GM23248 (cell line): ENCODE data around the gene SLBP. TPM values are rescaled to one million over a fixed set of nuclear protein-coding genes. Genes with fewer than 3 reads are reported as not detected.

Experiments used
- DNase-seq: peaks from one replicate; pipeline ENCODE4 v3.0.0-alpha.2; 2015
- H2AFZ ChIP-seq: fragments of 200-600 bp; sonication (generic); 2 replicates; pipeline ENCODE4 v1.6.1; 2016; ENCODE audit warnings: antibody characterized with exemption
- H3F3A ChIP-seq: fragments of 200-600 bp; sonication (generic); 2 replicates; pipeline ENCODE4 v1.6.1; 2016; ENCODE audit warnings: mild to moderate bottlenecking, antibody characterized with exemption, mixed run types; ENCODE audit not compliant: insufficient read depth
- H3K27ac ChIP-seq: fragments of 200-600 bp; sonication (generic); 2 replicates; pipeline ENCODE4 v1.5.1; 2016; ENCODE audit warnings: mild to moderate bottlenecking
- H3K27me3 ChIP-seq: fragments of 200-600 bp; sonication (generic); replicated peaks from 2 replicates; pipeline ENCODE4 v1.6.1; 2016; ENCODE audit warnings: mild to moderate bottlenecking; ENCODE audit not compliant: insufficient read depth
- H3K36me3 ChIP-seq: fragments of 200-600 bp; sonication (generic); 2 replicates; pipeline ENCODE4 v1.6.1; 2016; ENCODE audit warnings: low read depth, mild to moderate bottlenecking
- H3K4me1 ChIP-seq: fragments of 200-600 bp; sonication (generic); 2 replicates; pipeline ENCODE4 v1.6.1; 2016; ENCODE audit warnings: mild to moderate bottlenecking; ENCODE audit not compliant: insufficient read depth
- H3K4me2 ChIP-seq: fragments of 200-600 bp; sonication (generic); one replicate; pipeline ENCODE4 v1.6.1; 2016; ENCODE audit warnings: mild to moderate bottlenecking; ENCODE audit not compliant: unreplicated experiment
- H3K4me3 ChIP-seq: fragments of 200-600 bp; sonication (generic); 2 replicates; pipeline ENCODE4 v1.5.1; 2016; ENCODE audit warnings: mild to moderate bottlenecking
- H3K79me2 ChIP-seq: fragments of 200-600 bp; sonication (generic); 2 replicates; pipeline ENCODE4 v1.6.1; 2016; ENCODE audit warnings: mild to moderate bottlenecking; ENCODE audit not compliant: insufficient read depth
- H3K9ac ChIP-seq: fragments of 200-600 bp; sonication (generic); 2 replicates; pipeline ENCODE4 v1.6.1; 2016; ENCODE audit warnings: mild to moderate bottlenecking
- H3K9me2 ChIP-seq: fragments of 200-600 bp; sonication (generic); 2 replicates; pipeline ENCODE4 v1.6.1; 2016; ENCODE audit warnings: mixed run types, mild to moderate bottlenecking, moderate library complexity; ENCODE audit not compliant: insufficient read depth
- H3K9me3 ChIP-seq: fragments of 200-600 bp; sonication (generic); one replicate; pipeline ENCODE4 v1.6.1; 2017; ENCODE audit warnings: low read depth
- H4K20me1 ChIP-seq: fragments of 200-600 bp; sonication (generic); 2 replicates; pipeline ENCODE4 v1.6.0; 2016; ENCODE audit not compliant: insufficient read depth
- EZH2 ChIP-seq: fragments of 200-600 bp; sonication (generic); IDR thresholded peaks from 2 replicates; pipeline ENCODE4 v1.6.1; 2018; ENCODE audit warnings: antibody characterized with exemption, mild to moderate bottlenecking; ENCODE audit not compliant: insufficient read depth, poor library complexity, severe bottlenecking
- EZH2phosphoT487 ChIP-seq: fragments of 200-600 bp; sonication (generic); IDR thresholded peaks from 2 replicates; pipeline ENCODE4 v1.6.1; 2018; ENCODE audit warnings: antibody characterized with exemption, moderate library complexity, mild to moderate bottlenecking, low read depth; ENCODE audit not compliant: insufficient read depth
- WGBS, 2 experiments: methylation state at CpG; one replicate each; pipeline ENCODE4 v1.1.6; 2015 to 2017; ENCODE audit warnings: low lambda C conversion rate in 2 of 2, low coverage in 1 of 2; ENCODE audit errors: missing lambda C conversion rate in 2 of 2; 5-methylcytosine and 5-hydroxymethylcytosine counted together
- in situ Hi-C: fragments of 300-500 bp; cut with MboI; formaldehyde crosslinking; loops from 2 replicates; pipeline ENCODE4 v1.15.0; 2020
- polyA plus RNA-seq: library from polyadenylated mRNA; unstranded; fragments of >200 nt; fragmentation: Nextera tagmentation; extraction: Ambion mirVana; gene quantifications from 2 replicates; pipeline ENCODE4 v1.2.1, GENCODE V29; 2016
- small RNA-seq: library from RNA; depleted of rRNA; stranded (forward); fragments of <200 nt; gene quantifications from one replicate; pipeline ENCODE3, GENCODE V24; 2014; ENCODE audit warnings: low read depth, low replicate concordance
- total RNA-seq: library from RNA; depleted of rRNA; stranded (reverse); fragments of >200 nt; shearing (Covaris generic); gene quantifications from 2 replicates; pipeline ENCODE4 v1.2.3, GENCODE V29; 2014; rRNA removed

Gene SLBP
- total and polyA plus RNA-seq, 2 experiments from 2014 or later, result 72.7 to 85.8 TPM

DNA sequence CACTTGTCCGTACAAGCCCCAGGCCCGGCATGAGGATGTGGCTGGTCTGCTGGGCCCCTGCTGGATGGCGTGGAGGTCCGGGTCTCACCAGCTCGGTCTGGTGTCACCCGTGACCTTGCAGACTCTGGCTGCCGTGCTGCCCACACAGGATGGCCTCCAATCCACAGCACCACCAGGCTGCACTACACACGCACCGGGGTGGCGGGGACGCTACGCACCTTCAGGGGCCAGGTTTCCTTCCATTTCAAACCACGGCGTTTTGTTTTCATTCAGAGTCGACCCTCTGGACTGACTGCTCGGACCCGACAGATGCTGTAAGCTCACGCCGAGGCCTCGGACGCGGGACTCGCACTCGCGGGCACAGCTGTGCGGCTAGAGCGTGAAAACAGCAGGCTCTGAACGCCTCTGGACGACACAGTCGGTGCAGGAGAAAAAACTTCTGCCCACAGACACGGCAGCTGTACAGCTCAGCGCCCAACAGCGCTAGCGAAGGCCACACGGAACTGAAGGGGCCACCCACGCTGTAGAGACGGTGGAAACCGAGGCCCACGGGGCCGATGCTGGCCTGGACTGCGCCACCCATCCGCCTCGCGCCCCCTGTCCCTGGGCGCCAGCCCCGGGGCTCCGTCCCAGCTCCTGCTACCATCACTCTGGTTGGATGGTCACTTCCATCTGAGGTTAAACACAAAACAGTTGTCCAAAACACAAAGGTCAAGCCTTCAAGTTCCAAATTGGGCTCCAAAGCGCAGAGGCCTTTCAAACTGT, 68.0 kb downstream of the SLBP start:
- H3K27ac ChIP-seq, result no peak overlapping the region

More for the DNA sequence above, 68.0 kb downstream of the SLBP start:
- in situ Hi-C loops, result no loop called here
- no peaks in the 10 kb centered on the region for H3K79me2 ChIP-seq
- H3K9me2 ChIP-seq, result no peaks in the 10 kb centered on the region
- H3K9me3 ChIP-seq, result no peaks in the 10 kb centered on the region
- no peaks in the 10 kb centered on the region for H3F3A ChIP-seq
- H4K20me1 ChIP-seq, result no peaks in the 10 kb centered on the region
- H2AFZ ChIP-seq, result no peak overlapping the region
- WGBS, 2 experiments, result 90 to 92% methylated on average over 48 of the region's 48 CpGs
- no peaks in the 10 kb centered on the region for H3K4me1 ChIP-seq
- H3K4me3 ChIP-seq, result no peak overlapping the region
- no peaks in the 10 kb centered on the region for H3K36me3 ChIP-seq
- no peak for DNase-seq
- no peak overlapping the region for H3K9ac ChIP-seq
- H3K27me3 ChIP-seq, result no peaks in the 10 kb centered on the region
- no peak overlapping the region for H3K4me2 ChIP-seq
- no peak for TF ChIP-seq EZH2phosphoT487
- TF ChIP-seq EZH2, result no peak

Small RNAs within 50 kb of the gene (small RNA-seq; reads per million reads assigned to genes)
- not detected for gene RF00019

Other genes with a start within 250 kb of the SLBP start
- 3.8 and 15.3 TPM in 2 replicates for gene FAM53A, start 28.0 kb downstream of the SLBP start, total RNA-seq
- gene FAM53A, start 28.0 kb downstream of the SLBP start, polyA plus RNA-seq, result 1.4 and 2.8 TPM in 2 replicates
- gene TMEM129, start 9.0 kb upstream of the SLBP start, total RNA-seq, result 55.4 and 80.2 TPM in 2 replicates
- 32.6 and 35.7 TPM in 2 replicates for gene TMEM129, start 9.0 kb upstream of the SLBP start, polyA plus RNA-seq
- gene TACC3, start 9.2 kb upstream of the SLBP start, total RNA-seq, result 3.8 and 9.7 TPM in 2 replicates
- 18.2 and 21.1 TPM in 2 replicates for gene TACC3, start 9.2 kb upstream of the SLBP start, polyA plus RNA-seq
- gene FGFR3, start 81.0 kb upstream of the SLBP start, total RNA-seq, result 0.13 and 0.97 TPM in 2 replicates
- gene FGFR3, start 81.0 kb upstream of the SLBP start, polyA plus RNA-seq, result 0.10 and 0.15 TPM in 2 replicates
- 40.1 and 42.3 TPM in 2 replicates for gene LETM1, start 143.8 kb upstream of the SLBP start, total RNA-seq
- gene LETM1, start 143.8 kb upstream of the SLBP start, polyA plus RNA-seq, result 19.0 and 20.8 TPM in 2 replicates
- gene NSD2, start 159.1 kb upstream of the SLBP start, total RNA-seq, result 32.4 and 41.0 TPM in 2 replicates
- 19.1 and 20.1 TPM in 2 replicates for gene NSD2, start 159.1 kb upstream of the SLBP start, polyA plus RNA-seq